GM19238 (cell line): ENCODE measurements around the gene STEAP3.

Source experiments
- DNase-seq: peaks from one replicate; pipeline ENCODE4 v3.0.0; 2011; ENCODE audit warnings: low spot score; ENCODE audit not compliant: insufficient read length

The STEAP3 gene

GRCh38 chr2:119225105-119225865 lies 1.7 kb downstream of the STEAP3 start:
- DNase-seq, result no peak

GRCh38 chr2:119225926-119226325 lies 2.3 kb downstream of the STEAP3 start:
- DNase-seq, result no peak

- no peak for DNase-seq
Measured at GRCh38 chr2:119227346-119227745, 3.7 kb downstream of the STEAP3 start.

GRCh38 chr2:119228136-119228535 lies 4.5 kb downstream of the STEAP3 start:
- no peak for DNase-seq

DNA sequence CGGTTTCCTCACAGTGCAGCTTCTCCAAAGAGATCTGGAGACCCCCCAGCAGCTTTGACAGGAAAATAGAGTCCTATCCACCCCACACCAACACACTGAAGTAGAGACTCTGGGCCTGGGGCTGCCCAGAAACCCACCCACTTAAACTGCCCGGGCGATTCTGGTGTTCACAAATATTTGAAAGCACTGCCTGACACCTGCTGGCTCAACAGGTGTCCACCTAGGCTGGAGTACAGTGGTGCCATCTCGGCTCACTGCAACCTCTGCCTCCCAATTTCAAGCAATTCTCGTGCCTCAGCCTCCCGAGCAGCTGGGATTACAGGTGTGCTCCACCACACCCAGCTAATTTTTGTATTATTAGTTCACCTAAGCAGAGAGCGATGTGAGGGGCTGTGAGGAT lies 5.3 kb downstream of the STEAP3 start:
- DNase-seq, result no peak

GRCh38 chr2:119229716-119230115 lies 6.1 kb downstream of the STEAP3 start:
- no peak for DNase-seq

- DNase-seq, result no peak
Measured at GRCh38 chr2:119230219-119231185, 6.9 kb downstream of the STEAP3 start.

- DNase-seq, result no peak
Measured at GRCh38 chr2:119231975-119232665, 8.5 kb downstream of the STEAP3 start.

DNA sequence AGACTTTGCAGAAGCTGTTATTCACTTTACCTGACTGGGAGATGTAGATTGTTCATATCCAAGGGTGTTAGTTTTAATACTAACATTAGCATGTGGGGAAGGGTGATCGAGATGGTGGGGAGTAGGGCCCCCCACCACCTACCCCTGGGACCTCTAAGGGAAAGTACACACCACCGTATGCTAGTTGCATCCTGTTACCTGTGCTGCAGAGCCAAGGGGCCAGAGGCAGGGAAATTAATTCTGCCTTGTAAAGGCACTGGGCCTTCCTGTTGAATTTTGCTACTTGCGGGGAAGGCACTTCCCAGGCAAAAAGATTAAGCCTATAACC lies 9.0 kb downstream of the STEAP3 start:
- DNase-seq, result no peak

- DNase-seq, result no peak
Measured at GRCh38 chr2:119233326-119234020, 9.8 kb downstream of the STEAP3 start.

DNA sequence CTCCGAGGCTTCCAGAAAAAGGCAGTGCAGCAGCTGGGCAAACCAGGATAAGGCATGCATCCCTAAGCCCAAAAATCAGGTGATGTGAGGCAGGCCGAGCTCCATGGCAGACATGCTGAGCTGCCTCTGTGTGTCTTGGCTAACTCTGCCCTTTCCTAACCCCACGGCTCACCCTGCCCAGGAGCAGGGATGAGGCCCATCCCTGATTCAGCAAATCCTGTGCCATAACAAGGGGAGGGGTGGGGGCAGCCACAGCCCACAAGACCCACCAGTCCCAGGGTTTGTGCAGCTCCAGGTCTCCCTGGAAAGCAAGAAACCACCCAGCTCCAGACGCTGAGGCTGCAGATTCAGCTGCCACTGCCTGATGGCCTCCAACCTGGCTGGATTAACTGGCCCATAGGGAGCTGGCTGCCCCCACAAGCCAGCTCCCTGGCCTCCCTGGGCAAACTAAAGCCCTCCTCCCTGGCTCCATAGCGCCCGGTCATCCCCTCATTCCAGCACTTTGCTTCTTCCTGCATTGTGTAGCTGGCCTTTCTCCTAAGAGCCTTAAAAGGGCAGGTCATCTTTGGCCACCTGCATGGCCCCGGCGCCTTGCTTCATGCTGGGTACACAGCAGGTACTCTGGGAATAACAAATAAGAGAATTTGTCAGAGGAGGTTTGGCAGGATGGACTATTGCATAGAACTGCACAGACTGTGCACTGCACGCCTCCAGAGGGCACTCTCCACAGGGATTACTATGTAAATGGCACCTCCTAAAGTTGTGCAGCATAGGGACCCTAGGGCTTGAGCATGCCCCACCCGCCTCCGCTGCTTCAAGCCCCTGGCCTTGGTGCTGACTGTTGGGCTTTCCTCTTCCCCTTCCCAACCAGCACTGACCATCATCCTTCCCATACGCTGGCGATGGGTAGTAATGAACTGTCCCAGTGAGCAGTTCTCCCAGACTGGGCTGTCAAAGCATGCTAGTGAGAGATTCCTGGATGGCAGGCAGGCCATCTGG lies 10.7 kb downstream of the STEAP3 start:
- no peak for DNase-seq

GRCh38 chr2:119236796-119237195 lies 13.2 kb downstream of the STEAP3 start:
- DNase-seq, result no peak

- no peak for DNase-seq
Measured at GRCh38 chr2:119240311-119241204, 16.9 kb downstream of the STEAP3 start.

GRCh38 chr2:119241205-119241532 lies 17.5 kb downstream of the STEAP3 start:
- DNase-seq, result no peak

DNA sequence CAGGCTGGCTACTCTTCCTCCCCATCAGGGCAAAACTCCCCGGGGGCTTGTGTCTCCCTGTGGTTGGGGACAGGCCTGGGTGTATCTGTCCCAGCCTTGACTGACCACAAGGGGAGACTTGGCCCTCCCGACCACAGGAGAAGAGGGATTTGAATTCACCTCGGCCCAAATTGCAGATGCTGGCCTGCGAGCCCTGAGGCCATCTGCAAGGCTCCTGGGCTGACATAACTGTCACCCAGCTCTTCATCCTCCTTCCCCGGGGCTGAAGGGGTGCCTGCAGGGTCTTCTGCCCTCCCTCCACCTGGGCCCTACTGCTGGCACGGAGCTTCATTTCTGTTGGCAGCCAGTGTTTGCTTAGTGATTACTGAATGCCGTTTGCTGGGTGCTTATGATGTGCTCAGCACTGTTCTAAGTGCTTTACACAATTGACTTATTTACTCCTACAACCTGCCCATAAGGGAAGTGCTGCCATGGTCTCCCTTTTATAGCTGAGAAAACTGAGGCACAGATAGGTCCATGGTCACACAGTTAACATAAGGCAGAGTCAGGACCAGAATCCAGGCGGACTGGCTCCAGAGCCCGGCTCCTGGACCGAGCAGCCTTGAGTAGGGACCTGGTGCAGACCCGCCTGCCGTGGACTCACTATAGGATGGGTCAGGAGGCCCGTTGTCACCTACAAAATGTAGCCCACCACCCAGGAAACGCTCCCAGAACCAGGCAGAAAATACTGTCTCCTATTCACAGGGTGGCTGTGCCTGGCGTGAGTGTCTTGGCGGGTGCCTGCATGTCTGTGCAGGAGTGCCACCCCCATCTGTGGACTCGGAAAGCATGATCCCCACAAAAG lies 18.9 kb downstream of the STEAP3 start:
- DNase-seq, result no peak

DNA sequence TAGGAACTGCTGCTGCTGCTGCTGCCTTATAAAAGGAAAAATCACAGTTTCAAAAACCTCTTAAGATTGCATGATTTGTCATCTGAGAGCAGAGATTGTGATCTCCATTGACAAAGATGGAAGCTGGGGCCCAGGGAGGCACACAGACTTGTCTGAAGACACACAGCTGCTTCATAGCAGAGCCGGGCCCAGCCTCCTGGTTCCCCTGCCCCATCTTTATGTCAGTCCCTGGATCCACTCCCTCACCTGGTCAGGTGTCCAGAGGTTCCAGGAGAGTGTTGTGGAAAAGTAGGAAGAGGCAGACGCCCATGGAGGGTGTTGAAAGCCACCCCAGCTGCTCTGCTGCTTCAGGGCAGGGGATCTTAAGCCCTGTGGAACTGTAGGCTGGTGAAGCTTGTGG lies 20.0 kb downstream of the STEAP3 start:
- no peak for DNase-seq

DNA sequence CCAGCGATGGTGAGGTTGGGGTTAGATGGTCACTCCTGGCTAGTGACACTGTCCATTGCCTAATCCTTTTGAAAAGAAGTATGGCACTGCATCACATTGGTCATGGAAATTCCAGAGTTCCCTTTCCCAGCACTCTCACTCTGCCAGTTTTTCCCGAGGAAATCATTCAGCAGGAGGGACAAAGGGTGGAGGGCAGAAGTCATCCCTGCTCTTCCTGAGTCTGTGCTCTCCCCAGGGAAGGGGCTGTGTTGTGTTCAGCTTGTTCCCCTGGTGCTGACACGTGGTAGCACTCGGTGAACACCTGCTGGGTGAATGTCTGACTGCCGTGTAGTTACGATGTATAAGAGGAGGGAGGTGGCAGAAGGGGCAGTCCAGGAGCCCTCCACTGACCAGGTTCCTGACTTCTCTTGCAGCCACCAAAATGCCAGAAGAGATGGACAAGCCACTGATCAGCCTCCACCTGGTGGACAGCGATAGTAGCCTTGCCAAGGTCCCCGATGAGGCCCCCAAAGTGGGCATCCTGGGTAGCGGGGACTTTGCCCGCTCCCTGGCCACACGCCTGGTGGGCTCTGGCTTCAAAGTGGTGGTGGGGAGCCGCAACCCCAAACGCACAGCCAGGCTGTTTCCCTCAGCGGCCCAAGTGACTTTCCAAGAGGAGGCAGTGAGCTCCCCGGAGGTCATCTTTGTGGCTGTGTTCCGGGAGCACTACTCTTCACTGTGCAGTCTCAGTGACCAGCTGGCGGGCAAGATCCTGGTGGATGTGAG lies 21.6 kb downstream of the STEAP3 start:
- no peak for DNase-seq

GRCh38 chr2:119245841-119246230 lies 22.2 kb downstream of the STEAP3 start:
- DNase-seq, result no peak
